Osteoblast (primary cell): ENCODE data around the gene PDCD2. TPM values are rescaled to one million over a fixed set of nuclear protein-coding genes. Genes with fewer than 3 reads are reported as not detected.
"Not testable (repeated sequence)": the region's sequence is repeated elsewhere in the genome, so short reads cannot be mapped to it uniquely, and the experiment has no call there.

Source experiments
- DNase-seq: peaks from one replicate; pipeline ENCODE4 v3.0.0; 2011; ENCODE audit warnings: low spot score, mixed read lengths; ENCODE audit not compliant: insufficient read length; ENCODE audit errors: missing footprints
- H2AFZ ChIP-seq: 2 replicates; pipeline ENCODE4 v1.6.0; 2011; ENCODE audit warnings: mild to moderate bottlenecking, low read length
- H3K27ac ChIP-seq: 2 replicates; pipeline ENCODE4 v1.5.1; 2011; ENCODE audit warnings: mild to moderate bottlenecking, low read depth, low read length, moderate library complexity
- H3K27me3 ChIP-seq: 2 replicates; pipeline ENCODE4 v1.6.0; 2012; ENCODE audit warnings: mild to moderate bottlenecking, control low read depth, inconsistent platforms, low read length, moderate library complexity; ENCODE audit not compliant: insufficient read depth
- H3K36me3 ChIP-seq: 2 replicates; pipeline ENCODE4 v1.5.1; 2011; ENCODE audit warnings: mild to moderate bottlenecking, low read length, control low read depth, moderate library complexity; ENCODE audit not compliant: insufficient read depth
- H3K4me1 ChIP-seq: 2 replicates; pipeline ENCODE4 v1.5.1; 2011; ENCODE audit warnings: mild to moderate bottlenecking, low read length, control low read depth, moderate library complexity; ENCODE audit not compliant: insufficient read depth
- H3K4me2 ChIP-seq: 2 replicates; pipeline ENCODE4 v1.6.0; 2011; ENCODE audit warnings: mild to moderate bottlenecking, low read length; ENCODE audit not compliant: insufficient read depth
- H3K4me3 ChIP-seq: fragments of 200-600 bp; sonication (generic); 3 replicates; pipeline ENCODE4 v1.5.1; 2012; ENCODE audit warnings: mild to moderate bottlenecking, low read length, inconsistent platforms; ENCODE audit not compliant: insufficient read depth
- H3K79me2 ChIP-seq: 2 replicates; pipeline ENCODE4 v1.6.0; 2012; ENCODE audit warnings: mild to moderate bottlenecking, low read length, control low read depth, inconsistent platforms; ENCODE audit not compliant: insufficient read depth
- H3K9me3 ChIP-seq: 2 replicates; pipeline ENCODE4 v1.5.1; 2011; ENCODE audit warnings: low read depth, low read length, control low read depth
- H4K20me1 ChIP-seq: 2 replicates; pipeline ENCODE4 v1.6.0; 2012; ENCODE audit warnings: mild to moderate bottlenecking, low read length, control low read depth; ENCODE audit not compliant: insufficient read depth
- total RNA-seq: library from RNA; depleted of rRNA; stranded (reverse); fragments of >200 nt; gene quantifications from 2 replicates; pipeline ENCODE4 v1.2.3, GENCODE V29; 2012
- TF ChIP-seq, protein P1 (sequence below): IDR thresholded peaks from 2 replicates; pipeline ENCODE4 v1.5.1; 2011; ENCODE audit warnings: mild to moderate bottlenecking, low read depth, low read length, moderate library complexity; ENCODE audit errors: extremely low read depth

The PDCD2 gene
- total RNA-seq, 1 donor, result 69.5 TPM

DNA sequence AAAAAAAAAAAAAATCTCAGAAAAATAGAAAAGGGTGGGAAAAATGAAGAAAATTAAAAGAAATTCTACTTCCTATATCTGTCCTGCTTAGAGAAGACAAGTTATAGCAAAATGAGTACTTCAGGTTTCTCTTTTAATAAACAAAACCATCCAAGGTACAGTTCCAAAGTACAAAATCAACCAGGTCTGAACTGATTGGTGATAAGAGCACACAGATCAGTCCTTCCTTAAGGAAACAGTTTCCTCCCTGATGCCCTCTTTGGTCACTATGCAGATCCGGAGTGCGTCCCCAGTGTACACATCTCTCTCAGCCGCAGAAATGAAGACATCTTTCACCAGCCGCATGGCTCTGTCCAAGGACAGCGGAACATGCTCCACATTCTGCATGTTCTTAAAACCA is 49.4 kb downstream of the PDCD2 start:
- Histone ChIP-seq H3K9me3 (no peaks in the 10 kb centered on the region), H3K4me2 (no peak overlapping the region), H4K20me1 (peaks cover 23% of the 10 kb centered on the region), H3K36me3 (peaks cover 62% of the 10 kb centered on the region), H2AFZ (no peak overlapping the region), H3K27ac (no peak overlapping the region), H3K4me1 (peaks cover 4% of the 10 kb centered on the region), H3K79me2 (peaks cover 26% of the 10 kb centered on the region), H3K27me3 (no peaks in the 10 kb centered on the region), H3K4me3 (no peak overlapping the region)
- TF ChIP-seq, protein P1, sequence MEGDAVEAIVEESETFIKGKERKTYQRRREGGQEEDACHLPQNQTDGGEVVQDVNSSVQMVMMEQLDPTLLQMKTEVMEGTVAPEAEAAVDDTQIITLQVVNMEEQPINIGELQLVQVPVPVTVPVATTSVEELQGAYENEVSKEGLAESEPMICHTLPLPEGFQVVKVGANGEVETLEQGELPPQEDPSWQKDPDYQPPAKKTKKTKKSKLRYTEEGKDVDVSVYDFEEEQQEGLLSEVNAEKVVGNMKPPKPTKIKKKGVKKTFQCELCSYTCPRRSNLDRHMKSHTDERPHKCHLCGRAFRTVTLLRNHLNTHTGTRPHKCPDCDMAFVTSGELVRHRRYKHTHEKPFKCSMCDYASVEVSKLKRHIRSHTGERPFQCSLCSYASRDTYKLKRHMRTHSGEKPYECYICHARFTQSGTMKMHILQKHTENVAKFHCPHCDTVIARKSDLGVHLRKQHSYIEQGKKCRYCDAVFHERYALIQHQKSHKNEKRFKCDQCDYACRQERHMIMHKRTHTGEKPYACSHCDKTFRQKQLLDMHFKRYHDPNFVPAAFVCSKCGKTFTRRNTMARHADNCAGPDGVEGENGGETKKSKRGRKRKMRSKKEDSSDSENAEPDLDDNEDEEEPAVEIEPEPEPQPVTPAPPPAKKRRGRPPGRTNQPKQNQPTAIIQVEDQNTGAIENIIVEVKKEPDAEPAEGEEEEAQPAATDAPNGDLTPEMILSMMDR, result no peak
- DNase-seq, result no peak

DNA sequence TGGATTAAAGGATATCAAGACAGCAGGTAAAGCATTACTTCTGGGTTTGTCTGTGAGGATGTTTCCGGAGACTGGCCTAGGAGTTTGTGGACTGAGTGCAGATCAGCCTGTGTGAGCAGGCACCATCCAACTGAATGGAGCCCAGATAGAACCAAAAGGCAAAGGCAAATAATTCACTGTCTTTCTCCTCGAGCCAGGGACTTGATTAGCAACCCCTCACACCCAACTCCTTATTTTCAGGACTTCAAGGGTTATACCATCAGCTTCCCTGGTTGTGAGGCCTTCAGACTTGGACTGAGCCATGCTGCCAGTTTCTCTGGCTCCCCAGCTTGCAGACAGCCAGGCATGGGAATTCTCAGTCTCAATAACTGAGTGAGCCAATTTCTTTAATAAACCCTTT is 50.6 kb downstream of the PDCD2 start:
- no peak overlapping the region for H3K4me2 ChIP-seq
- no peaks in the 10 kb centered on the region for H3K27me3 ChIP-seq
- H3K4me3 ChIP-seq, result no peak overlapping the region
- no peak overlapping the region for H3K27ac ChIP-seq
- no peak overlapping the region for H2AFZ ChIP-seq
- peaks cover 15% of the 10 kb centered on the region for H3K79me2 ChIP-seq
- peaks cover 54% of the 10 kb centered on the region for H3K36me3 ChIP-seq
- no peak for DNase-seq
- H3K9me3 ChIP-seq, result no peaks in the 10 kb centered on the region
- H4K20me1 ChIP-seq, result peaks cover 23% of the 10 kb centered on the region
- TF ChIP-seq, protein P1, result no peak
- peaks cover 5% of the 10 kb centered on the region for H3K4me1 ChIP-seq

DNA sequence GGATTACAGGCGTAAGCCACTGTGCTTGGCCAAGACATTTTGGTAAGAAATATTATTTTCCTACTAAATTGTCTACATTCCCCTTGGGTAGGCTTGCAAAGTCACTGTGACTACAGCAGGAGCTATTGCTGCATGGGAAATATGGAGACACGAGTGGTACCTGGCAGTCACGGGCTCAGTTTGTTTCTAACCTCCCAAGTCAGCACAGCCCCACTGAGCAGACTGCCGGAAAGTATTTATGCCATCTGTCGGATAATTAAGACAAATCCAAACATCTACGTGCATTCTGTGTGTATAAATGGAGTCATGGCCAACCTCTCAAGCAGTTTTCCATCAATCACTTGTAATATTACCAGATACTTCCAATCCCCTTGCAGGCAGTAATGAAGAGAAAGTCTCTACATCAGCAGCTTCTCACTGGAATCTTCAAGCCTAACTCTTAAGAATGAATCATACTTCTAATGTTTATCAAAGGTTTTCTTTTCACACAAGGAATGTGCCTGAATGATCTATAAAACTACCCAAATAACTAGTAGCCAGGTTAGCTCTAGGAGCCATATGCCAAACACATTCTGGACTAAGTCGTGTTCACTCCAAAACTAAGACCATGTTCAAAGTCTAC is 51.5 kb downstream of the PDCD2 start:
- H3K36me3 ChIP-seq, result peaks cover 48% of the 10 kb centered on the region
- no peak overlapping the region for H3K4me2 ChIP-seq
- H3K27ac ChIP-seq, result no peak overlapping the region
- peaks cover 5% of the 10 kb centered on the region for H3K4me1 ChIP-seq
- H3K79me2 ChIP-seq, result peaks cover 11% of the 10 kb centered on the region
- H3K9me3 ChIP-seq, result no peaks in the 10 kb centered on the region
- H3K27me3 ChIP-seq, result no peaks in the 10 kb centered on the region
- peak; percentile 5 for DNase-seq
- H4K20me1 ChIP-seq, result peaks cover 23% of the 10 kb centered on the region
- no peak overlapping the region for H2AFZ ChIP-seq
- H3K4me3 ChIP-seq, result no peak overlapping the region
- TF ChIP-seq, protein P1, result no peak

DNA sequence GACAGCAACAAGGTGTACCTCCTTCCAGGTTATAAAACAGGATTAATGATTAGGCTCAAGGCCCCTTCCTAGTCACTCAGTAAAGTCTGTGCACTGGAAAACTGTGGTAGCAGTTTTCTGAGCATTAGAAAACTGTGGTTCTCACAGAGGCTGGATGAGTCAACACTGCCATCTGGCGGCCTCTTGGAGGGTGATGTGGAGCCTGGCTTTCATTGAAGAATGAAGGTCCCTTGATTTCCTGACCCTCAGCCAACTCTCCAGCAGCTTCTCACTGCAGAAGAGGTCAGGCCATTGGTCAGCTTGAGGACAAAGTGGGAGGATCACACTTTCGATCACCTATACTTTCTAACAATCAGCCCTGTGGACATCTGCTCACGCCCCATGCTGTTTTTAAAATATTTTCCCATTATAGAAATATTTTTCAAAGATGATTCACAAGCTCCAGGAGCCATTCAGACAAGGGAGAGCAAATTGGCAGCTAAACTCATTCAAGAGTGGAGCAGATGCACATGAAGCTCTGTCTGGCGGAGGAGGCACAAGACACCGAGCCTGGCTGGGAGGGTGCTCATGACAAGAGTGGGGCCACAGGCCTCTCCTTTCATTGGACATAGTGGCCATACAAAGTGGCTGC is 54.5 kb downstream of the PDCD2 start:
- Histone ChIP-seq H3K27me3 (no peaks in the 10 kb centered on the region), H3K9me3 (no peaks in the 10 kb centered on the region), H3K4me2 (peak overlapping the region; percentile 5), H3K4me3 (no peak overlapping the region), H3K27ac (no peak overlapping the region), H3K79me2 (no peaks in the 10 kb centered on the region), H3K36me3 (peaks cover 18% of the 10 kb centered on the region), H3K4me1 (peaks cover 5% of the 10 kb centered on the region), H4K20me1 (peaks cover 7% of the 10 kb centered on the region), H2AFZ (no peak overlapping the region)
- DNase-seq, result peak; percentile 80
- TF ChIP-seq, protein P1, result peak; percentile 98

DNA sequence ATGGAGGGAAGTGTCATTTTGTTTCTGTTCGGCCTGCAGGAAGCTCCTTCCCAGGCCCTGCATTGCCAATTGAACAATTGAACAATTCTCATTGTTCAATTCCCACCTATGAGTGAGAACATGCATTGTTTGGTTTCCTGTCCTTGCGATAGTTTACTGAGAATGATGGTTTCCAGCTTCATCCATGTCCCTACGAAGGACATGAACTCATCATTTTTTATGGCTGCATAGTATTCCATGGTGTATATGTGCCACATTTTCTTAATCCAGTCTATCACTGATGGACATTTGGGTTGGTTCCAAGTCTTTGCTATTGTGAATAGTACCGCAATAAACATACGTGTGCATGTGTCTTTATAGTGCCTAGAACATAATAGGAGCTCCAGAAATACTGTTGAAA is 56.4 kb downstream of the PDCD2 start:
- not testable (repeated sequence) for DNase-seq, H3K36me3 ChIP-seq, H3K27me3 ChIP-seq, H3K4me1 ChIP-seq, H3K4me3 ChIP-seq, H3K79me2 ChIP-seq, H2AFZ ChIP-seq, H3K4me2 ChIP-seq, H4K20me1 ChIP-seq, H3K9me3 ChIP-seq, H3K27ac ChIP-seq
